Measurements from ENCODE around the gene FBLN5. TPM values are rescaled to one million over a fixed set of nuclear protein-coding genes. Genes with fewer than 3 reads are reported as not detected.

The FBLN5 gene
- total RNA-seq, 1 experiment from 2014 or later, result 3.3 TPM

GRCh38 chr14:91893669-91894068 is 53.8 kb downstream of the FBLN5 start:
- Histone ChIP-seq H3K4me3 (replicated peaks in 1 of 2; ENCODE audit: low read depth in 1 of 2, low read length in 2 of 2) (no peak overlapping the region), H2AFZ (ENCODE audit: low read depth, low read length, poor library complexity, severe bottlenecking) (no peak overlapping the region), H3K9ac (ENCODE audit: low read length) (no peak overlapping the region), H3K4me1 (ENCODE audit: control insufficient read depth in 1 of 2, insufficient read depth in 2 of 2, low read length in 2 of 2) (no peaks in the 10 kb centered on the region), H3K9me2 (ENCODE audit: insufficient read depth) (no peaks in the 10 kb centered on the region), H4K20me1 (ENCODE audit: insufficient read depth) (no peaks in the 10 kb centered on the region), H3K36me3 (ENCODE audit: control insufficient read depth in 1 of 2, insufficient read depth in 2 of 2, low read length in 2 of 2) (no peaks in the 10 kb centered on the region), H3K79me2 (ENCODE audit: insufficient read depth, low read length) (no peaks in the 10 kb centered on the region), H3K9me3 (ENCODE audit: control insufficient read depth in 1 of 2, insufficient read depth in 1 of 2, low read depth in 1 of 2, low read length in 2 of 2) (no peaks in the 10 kb centered on the region), H3K27me3 (ENCODE audit: insufficient read depth, low read length) (no peaks in the 10 kb centered on the region), H3K4me2 (ENCODE audit: low read length) (no peak overlapping the region), H3K27ac (ENCODE audit: low read depth, low read length) (no peak overlapping the region)
- ChIA-PET POLR2A (no interaction called here), CTCF (no interaction called here), RAD21 (ENCODE audit: low non-redundant PET in 1 of 2, low total read pairs in 2 of 2, uncharacterized antibody in 2 of 2, unreplicated experiment in 2 of 2) (no interaction called here)
- no peak for TF ChIP-seq JUND (IDR thresholded peaks at IDR 0.05)
- TF ChIP-seq POLR2A (IDR thresholded peaks at IDR 0.05; ENCODE audit: borderline replicate concordance, extremely low read depth, insufficient read depth, insufficient read length), result no peak
- TF ChIP-seq SIN3A (IDR thresholded peaks at IDR 0.05; ENCODE audit: low read depth), result no peak
- TF ChIP-seq, protein P1, sequence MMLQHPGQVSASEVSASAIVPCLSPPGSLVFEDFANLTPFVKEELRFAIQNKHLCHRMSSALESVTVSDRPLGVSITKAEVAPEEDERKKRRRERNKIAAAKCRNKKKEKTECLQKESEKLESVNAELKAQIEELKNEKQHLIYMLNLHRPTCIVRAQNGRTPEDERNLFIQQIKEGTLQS (IDR thresholded peaks at IDR 0.05), result no peak
- no peak for TF ChIP-seq SRF (IDR thresholded peaks at IDR 0.05; ENCODE audit: low read depth)
- TF ChIP-seq RAD21 (IDR thresholded peaks at IDR 0.05; ENCODE audit: low read depth), result no peak
- ATAC-seq (no peak), DNase-seq (ENCODE audit: low read depth, low spot score) (no peak)
- BruUV-seq (replicated peaks), result no TSS peak
- intact Hi-C loops (cut with micrococcal nuclease), result no loop called here

DNA sequence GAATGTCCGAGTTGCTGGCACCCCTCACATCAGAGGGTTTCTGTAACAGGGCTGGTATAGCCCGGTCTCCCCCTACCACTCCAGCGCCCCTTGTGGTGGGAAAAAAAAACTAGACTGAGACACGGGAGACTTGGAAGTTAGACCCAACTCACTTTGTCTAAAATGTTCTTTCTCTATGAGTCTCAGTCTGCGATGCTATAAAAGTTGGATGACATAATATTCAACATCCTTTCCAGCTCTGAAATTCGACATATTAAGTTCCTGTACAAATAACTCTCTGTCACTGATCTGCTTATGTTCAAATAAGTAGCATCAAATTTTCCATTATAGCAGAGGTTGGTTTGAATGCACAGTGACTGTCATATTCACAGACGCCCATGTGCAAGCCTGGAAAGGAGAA is 54.5 kb downstream of the FBLN5 start:
- Histone ChIP-seq H3K27ac (ENCODE audit: low read depth, low read length) (no peak overlapping the region), H3K9ac (ENCODE audit: low read length) (no peak overlapping the region), H3K27me3 (ENCODE audit: insufficient read depth, low read length) (no peaks in the 10 kb centered on the region), H3K9me2 (ENCODE audit: insufficient read depth) (no peaks in the 10 kb centered on the region), H3K4me3 (replicated peaks in 1 of 2; ENCODE audit: low read depth in 1 of 2, low read length in 2 of 2) (no peak overlapping the region), H3K4me2 (ENCODE audit: low read length) (peak overlapping the region; percentile 10; the same call in 1 of the 2 replicates), H3K4me1 (ENCODE audit: control insufficient read depth in 1 of 2, insufficient read depth in 2 of 2, low read length in 2 of 2) (no peaks in the 10 kb centered on the region), H3K9me3 (ENCODE audit: control insufficient read depth in 1 of 2, insufficient read depth in 1 of 2, low read depth in 1 of 2, low read length in 2 of 2) (no peaks in the 10 kb centered on the region), H3K79me2 (ENCODE audit: insufficient read depth, low read length) (no peaks in the 10 kb centered on the region), H3K36me3 (ENCODE audit: control insufficient read depth in 1 of 2, insufficient read depth in 2 of 2, low read length in 2 of 2) (no peaks in the 10 kb centered on the region), H4K20me1 (ENCODE audit: insufficient read depth) (no peaks in the 10 kb centered on the region), H2AFZ (ENCODE audit: low read depth, low read length, poor library complexity, severe bottlenecking) (peak overlapping the region; percentile 51)
- POLR2A ChIA-PET, result no interaction called here
- no peak for TF ChIP-seq FOSL1 (IDR thresholded peaks at IDR 0.05; ENCODE audit: low read depth)
- TF ChIP-seq ZFX (IDR thresholded peaks at IDR 0.05), result no peak
- TF ChIP-seq, protein P2, sequence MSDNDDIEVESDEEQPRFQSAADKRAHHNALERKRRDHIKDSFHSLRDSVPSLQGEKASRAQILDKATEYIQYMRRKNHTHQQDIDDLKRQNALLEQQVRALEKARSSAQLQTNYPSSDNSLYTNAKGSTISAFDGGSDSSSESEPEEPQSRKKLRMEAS (IDR thresholded peaks at IDR 0.05), result no peak
- no peak for TF ChIP-seq ZNF274 (IDR thresholded peaks at IDR 0.05; ENCODE audit: low read depth, low read length)
- TF ChIP-seq CEBPB (IDR thresholded peaks at IDR 0.05; ENCODE audit: low read depth), result no peak
- no peak for TF ChIP-seq ELF1 (IDR thresholded peaks at IDR 0.05; ENCODE audit: borderline replicate concordance, low read depth)
- no peak for TF ChIP-seq YY1 (IDR thresholded peaks at IDR 0.05; ENCODE audit: extremely low read depth, insufficient replicate concordance, low read depth, low read length)
- TF ChIP-seq SIN3A (IDR thresholded peaks at IDR 0.05; ENCODE audit: low read depth), result no peak
- TF ChIP-seq SRF (IDR thresholded peaks at IDR 0.05; ENCODE audit: low read depth), result no peak
- no peak for TF ChIP-seq SP1 (IDR thresholded peaks at IDR 0.05; ENCODE audit: low read depth)
- TF ChIP-seq, protein P1 (IDR thresholded peaks at IDR 0.05), result no peak
- TF ChIP-seq EZH2phosphoT487 (IDR thresholded peaks at IDR 0.05; ENCODE audit: borderline replicate concordance), result no peak
- peak; percentile 34 to 83 (median 82); a peak in 5 of 6 replicates for TF ChIP-seq CTCF (IDR thresholded peaks at IDR 0.05 in 2 of 3, conservative IDR thresholded peaks at IDR 0.05 in 1 of 3; ENCODE audit: borderline replicate concordance in 1 of 3, insufficient read depth in 1 of 3, low read depth in 2 of 3, low read length in 2 of 3)
- TF ChIP-seq CBX3 (IDR thresholded peaks at IDR 0.05; ENCODE audit: low read depth), result no peak
- TF ChIP-seq JUND (IDR thresholded peaks at IDR 0.05), result no peak
- peak; percentile 53 for TF ChIP-seq RAD21 (IDR thresholded peaks at IDR 0.05; ENCODE audit: low read depth)
- no peak for TF ChIP-seq POLR2AphosphoS5 (IDR thresholded peaks at IDR 0.05; ENCODE audit: low read depth, low read length)
- peak; percentile 92 for ATAC-seq
- BruUV-seq (replicated peaks), result no TSS peak
- RAD21 ChIA-PET (ENCODE audit: low non-redundant PET in 1 of 2, low total read pairs in 2 of 2, uncharacterized antibody in 2 of 2, unreplicated experiment in 2 of 2), result no interaction called here
- intact Hi-C loops (cut with micrococcal nuclease), result no loop called here
- CTCF ChIA-PET, result no interaction called here
- peak; percentile 23 for DNase-seq (ENCODE audit: low read depth, low spot score)
